ENCODE data around the gene UBR3.

- no peak for TF ChIP-seq CTCF (conservative IDR thresholded peaks at IDR 0.05)
- no peak for TF ChIP-seq ZFX (IDR thresholded peaks at IDR 0.05)
Measured at GRCh38 chr2:170047331-170048065, 220.2 kb downstream of the UBR3 start.

Measured in C4-2B (cell line).